Measurements from ENCODE around the gene KDF1. TPM values are rescaled to one million over a fixed set of nuclear protein-coding genes. Genes with fewer than 3 reads are reported as not detected.

The KDF1 gene
- total and polyA plus RNA-seq, 4 donors, result 1.0 to 4.6 (median 1.8) TPM

DNA sequence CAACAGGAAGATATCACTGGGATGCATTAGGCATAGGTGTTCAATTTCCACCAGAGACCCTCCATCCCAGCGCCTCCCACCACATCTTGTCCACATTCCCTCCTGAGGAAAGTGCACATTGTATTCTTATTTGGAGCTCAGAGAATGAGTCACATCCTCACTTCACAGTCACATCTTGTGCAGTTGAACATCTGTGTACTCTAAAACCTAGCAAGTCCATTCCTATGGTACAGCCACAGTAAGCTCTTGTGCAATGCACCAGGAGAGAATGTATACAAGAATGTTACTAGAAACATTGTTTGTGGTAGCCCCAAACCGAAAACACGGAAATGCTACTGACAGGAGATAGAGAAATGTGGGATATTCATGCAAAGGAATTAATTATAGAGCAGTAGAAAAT is 1.6 kb upstream of the KDF1 start:
- DNase-seq (ENCODE audit: low spot score), result no peak
- no peaks in the 10 kb centered on the region for H3K36me3 ChIP-seq (ENCODE audit: control insufficient read depth in 4 of 4, insufficient read depth in 3 of 4, low read depth in 1 of 4, low read length in 3 of 4)
- WGBS, result 84% methylated on average over 3 of the region's 3 CpGs
- H3K9ac ChIP-seq (ENCODE audit: low read depth in 1 of 2, low read length in 2 of 2), result no peak overlapping the region
- TF ChIP-seq TAF1 (conservative IDR thresholded peaks at IDR 0.05) (no peak), YY1 (IDR thresholded peaks at IDR 0.05) (no peak), JUND (IDR thresholded peaks at IDR 0.05) (no peak), RAD21 (IDR thresholded peaks at IDR 0.05) (no peak), GABPA (IDR thresholded peaks at IDR 0.05 in 1 of 2, conservative IDR thresholded peaks at IDR 0.05 in 1 of 2) (no peak), HNF4G (IDR thresholded peaks at IDR 0.05) (no peak), NR2F2 (IDR thresholded peaks at IDR 0.05) (no peak), HNF4A (conservative IDR thresholded peaks at IDR 0.05) (no peak), ATF3 (IDR thresholded peaks at IDR 0.05) (no peak), RXRA (IDR thresholded peaks at IDR 0.05) (no peak), FOXA2 (IDR thresholded peaks at IDR 0.05) (no peak), FOXA1 (IDR thresholded peaks at IDR 0.05) (no peak), CTCF (IDR thresholded peaks at IDR 0.05; ENCODE audit: low read depth, low read length, missing input control) (no peak), EGR1 (IDR thresholded peaks at IDR 0.05; ENCODE audit: low read depth in 2 of 2) (no peak), SP1 (IDR thresholded peaks at IDR 0.05) (no peak)
- TF ChIP-seq, protein P1, sequence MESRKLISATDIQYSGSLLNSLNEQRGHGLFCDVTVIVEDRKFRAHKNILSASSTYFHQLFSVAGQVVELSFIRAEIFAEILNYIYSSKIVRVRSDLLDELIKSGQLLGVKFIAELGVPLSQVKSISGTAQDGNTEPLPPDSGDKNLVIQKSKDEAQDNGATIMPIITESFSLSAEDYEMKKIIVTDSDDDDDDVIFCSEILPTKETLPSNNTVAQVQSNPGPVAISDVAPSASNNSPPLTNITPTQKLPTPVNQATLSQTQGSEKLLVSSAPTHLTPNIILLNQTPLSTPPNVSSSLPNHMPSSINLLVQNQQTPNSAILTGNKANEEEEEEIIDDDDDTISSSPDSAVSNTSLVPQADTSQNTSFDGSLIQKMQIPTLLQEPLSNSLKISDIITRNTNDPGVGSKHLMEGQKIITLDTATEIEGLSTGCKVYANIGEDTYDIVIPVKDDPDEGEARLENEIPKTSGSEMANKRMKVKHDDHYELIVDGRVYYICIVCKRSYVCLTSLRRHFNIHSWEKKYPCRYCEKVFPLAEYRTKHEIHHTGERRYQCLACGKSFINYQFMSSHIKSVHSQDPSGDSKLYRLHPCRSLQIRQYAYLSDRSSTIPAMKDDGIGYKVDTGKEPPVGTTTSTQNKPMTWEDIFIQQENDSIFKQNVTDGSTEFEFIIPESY (IDR thresholded peaks at IDR 0.05), result no peak
- TF ChIP-seq, protein P2, sequence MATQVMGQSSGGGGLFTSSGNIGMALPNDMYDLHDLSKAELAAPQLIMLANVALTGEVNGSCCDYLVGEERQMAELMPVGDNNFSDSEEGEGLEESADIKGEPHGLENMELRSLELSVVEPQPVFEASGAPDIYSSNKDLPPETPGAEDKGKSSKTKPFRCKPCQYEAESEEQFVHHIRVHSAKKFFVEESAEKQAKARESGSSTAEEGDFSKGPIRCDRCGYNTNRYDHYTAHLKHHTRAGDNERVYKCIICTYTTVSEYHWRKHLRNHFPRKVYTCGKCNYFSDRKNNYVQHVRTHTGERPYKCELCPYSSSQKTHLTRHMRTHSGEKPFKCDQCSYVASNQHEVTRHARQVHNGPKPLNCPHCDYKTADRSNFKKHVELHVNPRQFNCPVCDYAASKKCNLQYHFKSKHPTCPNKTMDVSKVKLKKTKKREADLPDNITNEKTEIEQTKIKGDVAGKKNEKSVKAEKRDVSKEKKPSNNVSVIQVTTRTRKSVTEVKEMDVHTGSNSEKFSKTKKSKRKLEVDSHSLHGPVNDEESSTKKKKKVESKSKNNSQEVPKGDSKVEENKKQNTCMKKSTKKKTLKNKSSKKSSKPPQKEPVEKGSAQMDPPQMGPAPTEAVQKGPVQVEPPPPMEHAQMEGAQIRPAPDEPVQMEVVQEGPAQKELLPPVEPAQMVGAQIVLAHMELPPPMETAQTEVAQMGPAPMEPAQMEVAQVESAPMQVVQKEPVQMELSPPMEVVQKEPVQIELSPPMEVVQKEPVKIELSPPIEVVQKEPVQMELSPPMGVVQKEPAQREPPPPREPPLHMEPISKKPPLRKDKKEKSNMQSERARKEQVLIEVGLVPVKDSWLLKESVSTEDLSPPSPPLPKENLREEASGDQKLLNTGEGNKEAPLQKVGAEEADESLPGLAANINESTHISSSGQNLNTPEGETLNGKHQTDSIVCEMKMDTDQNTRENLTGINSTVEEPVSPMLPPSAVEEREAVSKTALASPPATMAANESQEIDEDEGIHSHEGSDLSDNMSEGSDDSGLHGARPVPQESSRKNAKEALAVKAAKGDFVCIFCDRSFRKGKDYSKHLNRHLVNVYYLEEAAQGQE (IDR thresholded peaks at IDR 0.05), result no peak
- TF ChIP-seq, protein P3, sequence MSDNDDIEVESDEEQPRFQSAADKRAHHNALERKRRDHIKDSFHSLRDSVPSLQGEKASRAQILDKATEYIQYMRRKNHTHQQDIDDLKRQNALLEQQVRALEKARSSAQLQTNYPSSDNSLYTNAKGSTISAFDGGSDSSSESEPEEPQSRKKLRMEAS (IDR thresholded peaks at IDR 0.05), result no peak
- H3K27ac ChIP-seq (ENCODE audit: low read depth in 1 of 2, low read length in 2 of 2), result no peak overlapping the region
- H3K27me3 ChIP-seq (ENCODE audit: control insufficient read depth in 4 of 4, insufficient read depth in 4 of 4, low read length in 3 of 4), result no peaks in the 10 kb centered on the region
- peaks cover 3 to 31% (median 15%) of the 10 kb centered on the region in 4 donors for H3K4me1 ChIP-seq (ENCODE audit: control insufficient read depth in 4 of 4, insufficient read depth in 4 of 4, low read length in 3 of 4)
- H3K9me3 ChIP-seq (ENCODE audit: control insufficient read depth in 4 of 4, low read length in 3 of 4), result no peaks in the 10 kb centered on the region
- H3K4me3 ChIP-seq (ENCODE audit: low read depth in 1 of 3, low read length in 3 of 3), result no peak overlapping the region
